DND-41 (cell line): ENCODE measurements around the gene NCAN.

Experiments
- ATAC-seq: fragments of 200-7000 bp; cut with Tn5 transposase; 3 replicates; pipeline ENCODE4 v1.9.1; 2021; ENCODE audit warnings: low read depth; ENCODE audit not compliant: insufficient read depth
- DNase-seq: peaks from one replicate; pipeline ENCODE4 v3.0.0-alpha.2; 2020
- H2AFZ ChIP-seq: 2 replicates; pipeline ENCODE4 v1.6.0; 2012; ENCODE audit warnings: low read depth, low read length
- H3K27ac ChIP-seq: 2 replicates; pipeline ENCODE4 v1.5.1; 2012; ENCODE audit warnings: low read length, inconsistent platforms
- H3K27me3 ChIP-seq: fragments of 200-600 bp; sonication (generic); 2 replicates; pipeline ENCODE4 v1.6.0; 2012; ENCODE audit warnings: low read length, mild to moderate bottlenecking, inconsistent platforms; ENCODE audit not compliant: insufficient read depth, poor library complexity
- H3K36me3 ChIP-seq: 2 replicates; pipeline ENCODE4 v1.5.1; 2012; ENCODE audit warnings: low read length, inconsistent platforms; ENCODE audit not compliant: insufficient read depth
- H3K4me1 ChIP-seq: 2 replicates; pipeline ENCODE4 v1.5.1; 2012; ENCODE audit warnings: mild to moderate bottlenecking, low read length; ENCODE audit not compliant: insufficient read depth
- H3K4me2 ChIP-seq: 2 replicates; pipeline ENCODE4 v1.6.0; 2012; ENCODE audit warnings: mild to moderate bottlenecking, moderate library complexity, low read length, inconsistent platforms; ENCODE audit not compliant: insufficient read depth
- H3K4me3 ChIP-seq, 2 experiments: fragments of 200-600 bp in 1 of 2; shearing (Covaris generic) in 1 of 2; 2 replicates each; pipeline ENCODE4 v1.5.1; 2012 to 2016; ENCODE audit warnings: inconsistent platforms in 2 of 2, low read length in 2 of 2, mild to moderate bottlenecking in 2 of 2, low read depth in 1 of 2, moderate library complexity in 1 of 2
- H3K79me2 ChIP-seq: 2 replicates; pipeline ENCODE4 v1.6.0; 2012; ENCODE audit warnings: low read length, inconsistent platforms; ENCODE audit not compliant: insufficient read depth
- H3K9ac ChIP-seq: 2 replicates; pipeline ENCODE4 v1.6.0; 2012; ENCODE audit warnings: low read depth, mild to moderate bottlenecking, inconsistent platforms, low read length, moderate library complexity
- H3K9me3 ChIP-seq: 2 replicates; pipeline ENCODE4 v1.5.1; 2012; ENCODE audit warnings: low read length, moderate library complexity, mild to moderate bottlenecking, inconsistent platforms; ENCODE audit not compliant: insufficient read depth, severe bottlenecking
- H4K20me1 ChIP-seq: 2 replicates; pipeline ENCODE4 v1.6.0; 2012; ENCODE audit warnings: low read length; ENCODE audit not compliant: insufficient read depth
- EZH2 ChIP-seq: IDR thresholded peaks from 3 replicates; pipeline ENCODE4 v1.6.1; 2012; ENCODE audit warnings: borderline replicate concordance, low read depth, mild to moderate bottlenecking, moderate library complexity, low read length, inconsistent platforms; ENCODE audit not compliant: severe bottlenecking
- TF ChIP-seq, protein P1 (sequence below): IDR thresholded peaks from 2 replicates; pipeline ENCODE4 v1.5.1; 2012; ENCODE audit warnings: borderline replicate concordance, low read length, moderate library complexity, mild to moderate bottlenecking; ENCODE audit not compliant: poor library complexity, severe bottlenecking; ENCODE audit errors: extremely low read depth

The NCAN gene

DNA sequence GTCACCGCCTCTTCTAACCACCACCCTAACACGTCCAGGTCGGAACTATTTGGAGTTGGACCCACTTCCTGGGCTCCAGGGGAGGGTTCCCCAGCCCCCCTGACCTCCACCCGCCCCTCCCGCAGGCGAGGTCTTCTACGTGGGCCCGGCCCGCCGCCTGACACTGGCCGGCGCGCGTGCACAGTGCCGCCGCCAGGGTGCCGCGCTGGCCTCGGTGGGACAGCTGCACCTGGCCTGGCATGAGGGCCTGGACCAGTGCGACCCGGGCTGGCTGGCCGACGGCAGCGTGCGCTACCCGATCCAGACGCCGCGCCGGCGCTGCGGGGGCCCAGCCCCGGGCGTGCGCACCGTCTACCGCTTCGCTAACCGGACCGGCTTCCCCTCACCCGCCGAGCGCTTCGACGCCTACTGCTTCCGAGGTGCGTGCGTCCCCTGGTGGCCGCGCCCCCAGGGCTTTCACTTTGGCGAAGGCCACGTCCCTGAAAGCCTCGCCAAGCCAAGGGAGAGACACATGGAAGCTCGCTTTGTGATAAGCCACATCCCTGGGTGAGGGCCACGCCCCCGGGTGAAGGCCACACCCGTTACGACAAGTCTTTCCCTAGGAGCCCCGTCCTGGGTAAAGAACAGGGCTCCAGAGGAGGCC lies 13.2 kb downstream of the NCAN start:
- Histone ChIP-seq H3K27ac (no peak overlapping the region), H3K4me1 (no peaks in the 10 kb centered on the region), H3K36me3 (no peaks in the 10 kb centered on the region), H3K4me3 (no peak overlapping the region), H3K9me3 (no peaks in the 10 kb centered on the region), H2AFZ (no peak overlapping the region), H3K4me2 (no peak overlapping the region), H4K20me1 (no peaks in the 10 kb centered on the region), H3K27me3 (no peaks in the 10 kb centered on the region), H3K79me2 (no peaks in the 10 kb centered on the region), H3K9ac (no peak overlapping the region)
- ATAC-seq (no peak), DNase-seq (no peak)
- TF ChIP-seq, protein P1, sequence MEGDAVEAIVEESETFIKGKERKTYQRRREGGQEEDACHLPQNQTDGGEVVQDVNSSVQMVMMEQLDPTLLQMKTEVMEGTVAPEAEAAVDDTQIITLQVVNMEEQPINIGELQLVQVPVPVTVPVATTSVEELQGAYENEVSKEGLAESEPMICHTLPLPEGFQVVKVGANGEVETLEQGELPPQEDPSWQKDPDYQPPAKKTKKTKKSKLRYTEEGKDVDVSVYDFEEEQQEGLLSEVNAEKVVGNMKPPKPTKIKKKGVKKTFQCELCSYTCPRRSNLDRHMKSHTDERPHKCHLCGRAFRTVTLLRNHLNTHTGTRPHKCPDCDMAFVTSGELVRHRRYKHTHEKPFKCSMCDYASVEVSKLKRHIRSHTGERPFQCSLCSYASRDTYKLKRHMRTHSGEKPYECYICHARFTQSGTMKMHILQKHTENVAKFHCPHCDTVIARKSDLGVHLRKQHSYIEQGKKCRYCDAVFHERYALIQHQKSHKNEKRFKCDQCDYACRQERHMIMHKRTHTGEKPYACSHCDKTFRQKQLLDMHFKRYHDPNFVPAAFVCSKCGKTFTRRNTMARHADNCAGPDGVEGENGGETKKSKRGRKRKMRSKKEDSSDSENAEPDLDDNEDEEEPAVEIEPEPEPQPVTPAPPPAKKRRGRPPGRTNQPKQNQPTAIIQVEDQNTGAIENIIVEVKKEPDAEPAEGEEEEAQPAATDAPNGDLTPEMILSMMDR = no peak
- TF ChIP-seq EZH2 = no peak

DNA sequence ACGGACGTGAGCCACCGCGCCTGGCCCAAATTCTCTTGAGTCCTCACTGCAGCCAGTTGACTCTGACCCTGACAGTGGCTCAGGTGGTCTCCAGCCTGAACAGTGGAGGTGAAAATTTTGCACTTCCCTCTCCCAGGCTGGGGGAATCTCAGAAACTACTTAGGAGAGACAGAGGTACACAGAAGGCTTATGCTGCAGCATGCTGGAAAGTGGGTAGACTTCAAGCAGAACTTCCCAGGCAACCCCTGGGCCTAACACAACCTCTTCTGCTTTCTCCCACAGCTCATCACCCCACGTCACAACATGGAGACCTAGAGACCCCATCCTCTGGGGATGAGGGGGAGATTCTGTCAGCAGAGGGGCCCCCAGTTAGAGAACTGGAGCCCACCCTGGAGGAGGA lies 14.4 kb downstream of the NCAN start:
- no peak for ATAC-seq
- H3K4me3 ChIP-seq = no peak overlapping the region
- H3K79me2 ChIP-seq = no peaks in the 10 kb centered on the region
- no peak for TF ChIP-seq EZH2
- TF ChIP-seq, protein P1 = no peak
- no peaks in the 10 kb centered on the region for H3K4me1 ChIP-seq
- no peak overlapping the region for H3K4me2 ChIP-seq
- no peaks in the 10 kb centered on the region for H4K20me1 ChIP-seq
- H3K36me3 ChIP-seq = no peaks in the 10 kb centered on the region
- DNase-seq = no peak
- no peak overlapping the region for H3K27ac ChIP-seq
- no peak overlapping the region for H2AFZ ChIP-seq
- no peaks in the 10 kb centered on the region for H3K27me3 ChIP-seq
- H3K9ac ChIP-seq = no peak overlapping the region
- H3K9me3 ChIP-seq = no peaks in the 10 kb centered on the region

DNA sequence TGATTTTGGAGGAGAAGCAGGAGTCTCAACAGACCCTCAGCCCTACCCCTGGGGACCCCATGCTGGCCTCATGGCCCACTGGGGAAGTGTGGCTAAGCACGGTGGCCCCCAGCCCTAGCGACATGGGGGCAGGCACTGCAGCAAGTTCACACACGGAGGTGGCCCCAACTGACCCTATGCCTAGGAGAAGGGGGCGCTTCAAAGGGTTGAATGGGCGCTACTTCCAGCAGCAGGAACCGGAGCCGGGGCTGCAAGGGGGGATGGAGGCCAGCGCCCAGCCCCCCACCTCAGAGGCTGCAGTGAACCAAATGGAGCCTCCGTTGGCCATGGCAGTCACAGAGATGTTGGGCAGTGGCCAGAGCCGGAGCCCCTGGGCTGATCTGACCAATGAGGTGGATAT lies 14.9 kb downstream of the NCAN start:
- no peak overlapping the region for H3K27ac ChIP-seq
- no peak for ATAC-seq
- no peak overlapping the region for H2AFZ ChIP-seq
- H3K4me2 ChIP-seq = no peak overlapping the region
- no peaks in the 10 kb centered on the region for H4K20me1 ChIP-seq
- H3K27me3 ChIP-seq = no peaks in the 10 kb centered on the region
- no peaks in the 10 kb centered on the region for H3K79me2 ChIP-seq
- H3K4me3 ChIP-seq = no peak overlapping the region
- no peaks in the 10 kb centered on the region for H3K36me3 ChIP-seq
- no peaks in the 10 kb centered on the region for H3K4me1 ChIP-seq
- TF ChIP-seq, protein P1 = no peak
- no peak for TF ChIP-seq EZH2
- no peak for DNase-seq
- no peak overlapping the region for H3K9ac ChIP-seq
- H3K9me3 ChIP-seq = no peaks in the 10 kb centered on the region

DNA sequence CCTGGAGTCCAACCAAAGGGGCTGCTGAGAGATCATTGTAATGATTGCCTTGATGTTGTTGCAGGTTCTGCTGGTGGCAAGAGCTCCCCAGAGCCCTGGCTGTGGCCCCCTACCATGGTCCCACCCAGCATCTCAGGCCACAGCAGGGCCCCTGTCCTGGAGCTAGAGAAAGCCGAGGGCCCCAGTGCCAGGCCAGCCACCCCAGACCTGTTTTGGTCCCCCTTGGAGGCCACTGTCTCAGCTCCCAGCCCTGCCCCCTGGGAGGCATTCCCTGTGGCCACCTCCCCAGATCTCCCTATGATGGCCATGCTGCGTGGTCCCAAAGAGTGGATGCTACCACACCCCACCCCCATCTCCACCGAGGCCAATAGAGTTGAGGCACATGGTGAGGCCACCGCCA lies 15.5 kb downstream of the NCAN start:
- H3K4me3 ChIP-seq = no peak overlapping the region
- no peak overlapping the region for H3K9ac ChIP-seq
- H3K4me2 ChIP-seq = no peak overlapping the region
- ATAC-seq (no peak), DNase-seq (no peak)
- no peak overlapping the region for H3K27ac ChIP-seq
- H3K79me2 ChIP-seq = no peaks in the 10 kb centered on the region
- no peaks in the 10 kb centered on the region for H3K9me3 ChIP-seq
- no peaks in the 10 kb centered on the region for H4K20me1 ChIP-seq
- H3K27me3 ChIP-seq = no peaks in the 10 kb centered on the region
- no peak for TF ChIP-seq EZH2
- TF ChIP-seq, protein P1 = no peak
- no peaks in the 10 kb centered on the region for H3K36me3 ChIP-seq
- H2AFZ ChIP-seq = no peak overlapping the region
- no peaks in the 10 kb centered on the region for H3K4me1 ChIP-seq
